NCI-H2107 (cell line): ENCODE data around the gene ANP32B.
"Not testable (repeated sequence)": the region's sequence is repeated elsewhere in the genome, so short reads cannot be mapped to it uniquely, and the experiment has no call there.

Source experiments
- DNase-seq: peaks from one replicate; lab custom pipeline; 2025; lab: John Stamatoyannopoulos, UW

The ANP32B gene

DNA sequence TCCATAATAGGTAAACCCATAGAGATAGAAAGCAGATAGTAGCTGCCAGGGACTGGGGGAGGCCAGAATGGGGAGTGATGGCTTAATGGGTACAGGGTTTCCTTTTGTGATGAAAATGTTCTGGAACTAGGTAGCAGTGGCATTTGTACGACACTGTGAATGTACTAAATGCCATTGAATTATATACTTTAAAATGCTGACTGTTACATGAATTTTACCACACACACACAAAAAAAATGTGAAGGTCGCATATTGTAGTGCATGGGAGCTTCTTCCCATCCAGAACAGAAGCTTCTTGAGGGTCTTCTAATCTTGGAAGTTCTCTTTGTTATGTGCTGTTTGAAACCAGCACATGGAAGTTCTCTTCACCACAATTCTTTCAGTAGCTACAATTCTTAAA lies 19.9 kb upstream of the ANP32B start:
- no peak for DNase-seq

- DNase-seq, result no peak
Measured at GRCh38 chr9:97964901-97965300, 18.2 kb upstream of the ANP32B start.

DNA sequence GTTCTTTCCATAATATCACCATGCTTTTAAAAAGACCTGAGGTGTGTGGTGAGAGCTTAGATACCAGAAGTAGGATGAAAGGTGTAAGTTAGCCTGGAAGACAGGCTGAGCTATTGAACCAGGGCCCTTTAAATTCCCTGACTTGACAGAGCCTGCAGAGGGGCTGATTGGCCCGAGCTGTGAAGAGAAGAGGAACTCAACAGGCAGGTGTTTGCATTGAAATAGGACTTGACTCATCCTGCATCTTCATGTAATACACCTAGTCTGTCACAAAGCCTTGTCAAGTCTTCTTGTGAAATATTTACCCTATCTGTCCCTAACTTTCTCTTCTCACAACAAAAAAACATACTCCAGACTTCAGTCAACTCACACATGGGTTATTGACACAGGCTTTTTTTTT lies 16.6 kb upstream of the ANP32B start:
- no peak for DNase-seq

DNA sequence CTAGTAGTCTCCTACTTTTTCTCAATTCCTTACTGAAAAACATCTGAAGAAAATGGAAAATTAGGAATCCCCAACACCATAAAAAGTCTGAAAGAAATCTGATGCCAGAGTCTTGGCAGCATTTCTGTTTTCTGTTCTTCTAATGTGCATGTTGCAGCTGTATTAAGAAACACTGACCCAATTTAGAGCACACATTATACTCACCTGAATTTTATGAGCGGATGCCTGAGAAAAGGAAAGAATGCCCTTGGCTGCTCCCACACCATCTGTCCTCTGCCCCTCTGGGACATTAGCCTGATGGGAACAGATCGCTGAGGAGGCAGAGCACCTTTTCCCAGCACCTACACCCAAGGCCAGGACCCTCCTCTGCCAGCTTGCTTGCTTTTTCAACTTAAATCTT lies 14.1 kb upstream of the ANP32B start:
- DNase-seq, result no peak

DNA sequence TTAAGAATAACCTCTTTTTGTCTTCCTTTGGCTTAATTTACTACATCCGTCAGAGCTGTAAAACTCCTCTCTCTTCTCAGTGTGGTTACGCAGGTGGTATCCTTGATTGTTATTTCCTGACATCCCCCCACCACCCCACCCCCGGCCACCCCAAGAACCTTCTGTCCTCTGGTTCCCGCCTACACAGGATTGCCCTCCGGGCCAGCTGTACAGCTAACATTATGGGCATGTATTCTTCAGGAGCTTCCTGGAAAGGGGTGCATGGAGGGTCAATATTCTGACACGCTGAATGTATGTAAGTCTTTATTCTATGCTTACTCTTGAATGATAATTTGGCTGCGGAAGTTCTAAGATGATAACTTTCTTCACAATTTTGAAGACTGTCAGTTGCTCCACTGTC lies 13.0 kb upstream of the ANP32B start:
- DNase-seq, result no peak

DNA sequence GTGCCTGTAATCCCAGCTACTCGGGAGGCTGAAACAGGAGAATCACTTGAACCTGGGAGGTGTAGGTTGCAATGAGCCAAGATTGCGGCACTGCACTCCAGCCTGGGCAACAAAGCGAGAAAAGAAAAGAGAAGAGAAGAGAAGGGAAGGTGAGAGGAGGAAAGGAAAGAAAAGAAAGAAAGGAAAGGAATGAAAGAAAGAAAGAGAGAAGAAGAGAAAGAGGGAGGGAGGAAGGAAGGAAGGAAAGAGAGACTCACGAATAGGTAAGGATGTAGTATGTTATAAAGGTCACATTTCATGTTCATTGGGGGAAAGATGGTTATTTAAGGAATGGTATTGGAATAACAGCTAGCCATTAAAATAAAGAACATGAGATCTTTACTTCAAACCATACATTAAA lies 10.4 kb upstream of the ANP32B start:
- no peak for DNase-seq

- DNase-seq, result no peak
Measured at GRCh38 chr9:97975376-97975775, 7.8 kb upstream of the ANP32B start.

- DNase-seq, result not testable (repeated sequence)
Measured at GRCh38 chr9:97976633-97977032, 6.5 kb upstream of the ANP32B start.

GRCh38 chr9:97978371-97979130 lies 4.6 kb upstream of the ANP32B start:
- DNase-seq, result no peak

GRCh38 chr9:97979788-97980478 lies 3.2 kb upstream of the ANP32B start:
- no peak for DNase-seq

DNA sequence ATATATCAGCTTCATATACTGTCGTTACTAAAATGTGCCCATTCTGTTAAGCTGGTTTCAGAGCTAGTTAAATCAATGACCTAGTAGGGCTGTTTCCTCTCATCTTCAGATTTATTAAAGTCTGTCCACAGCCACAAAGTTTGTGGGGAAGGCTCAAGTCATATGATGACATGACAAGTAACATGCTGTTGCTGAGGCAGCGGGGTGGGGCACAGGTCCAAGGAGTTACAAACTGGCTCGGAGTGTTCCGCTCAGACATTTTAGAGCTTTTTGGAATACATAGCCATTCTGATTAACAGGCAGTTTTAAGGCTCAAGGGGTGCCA lies 2.7 kb upstream of the ANP32B start:
- DNase-seq, result no peak

DNA sequence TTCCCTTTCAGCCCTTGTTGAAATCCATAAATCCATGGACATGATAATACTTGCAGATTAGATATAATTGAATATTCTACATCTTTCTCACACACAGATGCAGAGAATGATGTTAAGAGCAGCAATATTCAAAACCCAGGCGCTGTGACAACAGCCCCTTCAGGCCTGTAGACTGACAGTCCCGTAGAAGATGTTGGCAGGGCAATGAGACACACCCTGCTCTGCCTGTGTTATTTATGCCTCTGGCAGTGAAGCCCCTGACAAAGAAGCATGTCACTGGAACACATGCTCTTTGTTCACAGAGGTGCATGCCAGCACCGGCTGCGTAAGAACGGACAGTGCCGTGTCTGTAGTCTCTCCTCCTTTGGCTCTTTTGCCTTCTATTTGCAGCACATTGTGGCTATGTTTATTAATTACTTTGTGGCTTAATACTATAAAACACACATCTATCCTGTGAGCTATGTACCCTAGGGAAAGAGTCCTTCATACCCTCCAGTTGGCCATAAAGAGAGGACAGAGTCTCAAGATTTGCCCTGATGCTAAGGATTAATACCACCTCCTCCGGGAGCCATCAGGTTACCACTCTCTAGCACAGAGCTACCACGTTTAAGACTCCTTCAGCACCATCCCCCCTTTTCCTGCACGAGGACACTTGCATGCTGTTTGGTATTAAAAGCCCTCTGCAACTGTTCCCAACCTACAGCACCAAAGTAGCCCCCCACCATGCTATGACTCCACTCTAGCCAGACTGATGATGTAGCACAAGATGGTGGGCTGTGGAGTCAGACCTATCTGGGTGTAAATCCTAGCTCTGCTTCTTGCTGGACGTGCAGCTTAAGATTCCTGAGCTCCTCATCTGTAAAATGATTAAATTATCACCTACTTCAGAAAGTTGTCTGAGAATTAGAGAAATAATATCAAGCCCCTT lies 2.0 kb upstream of the ANP32B start:
- DNase-seq, result no peak

DNA sequence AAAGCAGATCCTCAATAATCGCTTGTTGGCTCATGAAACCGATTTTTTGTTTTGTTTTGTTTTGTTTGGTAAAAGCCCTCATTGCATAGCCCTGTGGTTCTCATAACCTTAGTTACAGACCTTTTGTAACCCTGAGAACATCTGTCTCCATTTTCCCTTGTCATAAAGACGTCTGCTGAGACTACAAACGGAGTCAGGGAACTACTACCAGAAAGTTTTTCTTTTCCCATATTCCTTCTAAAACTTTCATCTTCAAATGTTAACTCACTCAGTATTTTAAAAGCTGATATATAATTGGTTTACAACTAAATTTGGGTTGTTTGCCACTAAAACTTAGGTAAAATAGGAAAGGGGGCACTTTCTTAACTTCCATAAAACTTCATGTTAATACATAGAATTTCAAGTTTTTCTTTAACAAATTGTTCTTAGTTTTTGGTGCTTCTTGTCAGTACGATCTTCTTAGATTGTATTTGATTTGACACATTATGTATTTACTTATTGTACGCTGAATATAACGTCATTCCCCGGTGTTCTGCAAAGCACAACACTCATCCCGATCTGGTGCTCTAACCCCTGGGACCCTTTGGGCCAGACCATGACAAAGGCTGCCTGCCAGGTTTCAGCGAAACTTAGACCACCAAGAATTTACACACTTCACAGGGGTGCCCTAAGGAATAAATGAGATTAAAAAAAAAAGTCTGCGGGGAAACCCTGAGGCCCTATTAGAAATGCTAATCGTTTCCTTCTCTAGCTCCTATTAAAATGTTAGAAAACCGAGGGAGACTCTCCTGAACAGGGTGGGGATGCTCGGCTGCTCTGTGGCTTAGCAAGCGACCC lies 1.1 kb upstream of the ANP32B start:
- DNase-seq, result no peak

DNA sequence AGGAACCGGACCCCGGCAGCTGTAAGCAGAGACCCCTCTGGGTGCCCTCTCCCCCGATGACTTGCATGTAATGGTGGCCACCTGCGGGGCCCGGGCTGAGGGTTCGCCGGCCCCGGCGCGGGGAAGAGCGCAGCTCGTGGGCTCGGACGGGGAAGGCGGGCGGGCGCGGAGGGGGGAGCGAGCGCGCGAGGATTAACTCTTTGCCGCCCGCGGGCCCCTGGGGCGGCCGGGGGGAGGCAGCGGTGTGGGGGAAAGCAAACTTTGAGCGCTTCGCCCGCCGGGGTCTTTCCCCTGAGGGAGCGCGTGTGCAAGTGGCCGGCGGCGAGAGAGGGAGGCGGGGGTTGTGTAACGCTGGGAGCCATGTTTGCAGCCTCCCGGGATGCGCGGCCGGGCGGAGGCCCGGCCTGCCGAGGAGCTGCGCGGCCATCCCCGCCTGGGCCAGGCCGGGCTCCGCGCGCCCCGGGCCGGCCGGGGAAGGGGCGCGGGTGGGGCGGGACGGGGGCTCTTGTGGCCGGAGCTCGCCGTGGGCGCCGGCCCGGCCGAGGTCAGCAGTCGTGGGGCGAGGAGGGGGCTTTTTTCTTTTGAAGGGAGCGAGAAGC lies 547 bp downstream of the ANP32B start:
- DNase-seq, result no peak

DNA sequence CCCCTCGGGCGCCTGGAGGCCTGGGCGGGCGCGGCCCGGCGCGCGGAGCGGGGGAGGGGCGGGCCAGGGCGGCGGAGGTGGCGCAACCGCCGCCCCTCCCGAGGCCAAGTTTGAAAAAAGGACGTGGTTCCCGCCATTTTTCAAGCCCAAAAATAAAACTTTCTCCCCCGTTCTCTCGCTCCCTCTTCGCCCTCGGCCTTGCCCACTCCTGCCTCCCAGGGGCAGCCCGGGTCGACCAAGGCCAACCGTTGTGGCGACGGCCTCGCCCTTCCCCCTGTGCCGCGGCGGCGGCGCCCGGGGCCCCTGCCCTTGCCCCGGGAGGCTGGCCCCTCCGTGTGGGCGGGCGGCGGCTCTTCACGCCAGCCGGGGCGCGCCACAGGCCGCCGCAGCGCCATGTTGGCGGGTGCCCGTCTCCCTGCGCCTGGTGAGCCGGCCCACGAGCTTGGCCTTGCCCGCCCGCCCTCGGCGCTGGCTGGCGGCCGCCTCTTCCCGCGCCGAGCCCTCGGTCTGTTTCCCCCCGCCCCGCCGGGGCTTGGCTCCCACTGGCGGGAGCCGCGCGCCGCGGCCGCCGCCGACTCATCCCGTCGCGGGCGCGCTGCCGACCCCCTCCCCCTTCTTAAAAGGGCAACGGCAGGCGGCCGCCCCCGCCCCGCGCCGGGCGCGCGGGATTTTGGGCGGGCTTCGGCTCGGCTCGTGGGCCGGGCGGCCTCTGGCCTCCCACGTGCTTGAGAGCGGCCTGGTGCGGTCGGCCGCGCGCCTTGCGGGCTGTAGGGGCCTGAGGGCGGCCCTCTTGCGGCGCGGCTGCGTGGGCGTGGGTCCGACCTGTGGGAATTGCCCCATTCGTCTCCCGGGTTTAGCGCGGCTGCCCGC lies 1.3 kb downstream of the ANP32B start:
- DNase-seq, result peak; percentile 33

GRCh38 chr9:97985058-97985861 lies 2.1 kb downstream of the ANP32B start:
- no peak for DNase-seq

DNA sequence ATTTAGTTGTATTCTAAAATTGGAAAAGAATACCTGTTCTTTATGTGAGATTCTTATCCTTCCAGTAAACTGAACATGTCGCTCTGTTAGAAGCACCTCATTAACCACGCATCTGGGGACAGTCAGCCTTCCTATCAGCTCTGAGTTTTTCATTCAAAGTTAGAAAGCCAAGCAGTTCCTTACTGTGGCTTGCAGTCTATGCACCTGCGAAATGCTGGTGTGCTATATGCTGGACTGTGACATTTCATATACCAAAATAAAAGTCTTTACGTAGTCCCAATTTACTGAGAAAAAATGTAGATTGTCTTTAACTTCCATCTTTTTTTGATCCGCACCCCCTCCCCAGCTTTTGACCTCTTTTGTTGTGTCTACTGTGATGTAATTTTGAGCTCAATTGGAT lies 4.3 kb downstream of the ANP32B start:
- DNase-seq, result no peak

DNA sequence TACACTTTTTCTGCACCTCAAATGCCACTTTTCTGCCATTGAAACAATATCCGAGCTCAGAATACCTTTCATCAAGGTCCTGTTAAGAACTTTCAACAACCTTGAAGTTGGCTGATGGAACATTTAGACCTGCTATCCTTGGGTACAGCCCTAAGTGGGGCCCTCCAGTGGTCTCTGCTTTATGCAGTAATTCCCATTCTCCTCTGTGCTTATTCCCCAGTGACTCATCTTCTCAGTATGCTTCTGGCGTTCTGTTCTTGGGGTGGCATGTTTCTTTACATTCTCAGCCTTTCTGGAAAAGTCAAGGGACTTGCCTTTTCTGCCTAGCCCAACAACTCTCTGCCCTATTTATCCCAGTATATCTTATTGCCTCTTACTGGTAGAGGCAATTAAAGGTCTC lies 7.1 kb downstream of the ANP32B start:
- no peak for DNase-seq

GRCh38 chr9:97991818-97992217 lies 8.7 kb downstream of the ANP32B start:
- DNase-seq, result no peak

- DNase-seq, result no peak
Measured at GRCh38 chr9:97992219-97992618, 9.1 kb downstream of the ANP32B start.
